Measurements from ENCODE around the gene CALML6.

GRCh38 chr1:1891349-1892078 is 23.5 kb upstream of the CALML6 start:
- no peak for TF ChIP-seq CTCF (IDR thresholded peaks at IDR 0.05)
- TF ChIP-seq CEBPB (IDR thresholded peaks at IDR 0.05) = no peak
- no peak for TF ChIP-seq RAD21 (conservative IDR thresholded peaks at IDR 0.05 in 1 of 2, IDR thresholded peaks at IDR 0.05 in 1 of 2)
